GM19397 (cell line): Measurements from ENCODE around the gene RIC1.
"Not testable (repeated sequence)": the region's sequence is repeated elsewhere in the genome, so short reads cannot be mapped to it uniquely, and the experiment has no call there.

ENCODE experiments used
- ATAC-seq: cut with Tn5 transposase; IDR thresholded peaks from one replicate; pipeline ENCODE4 v1.9.1; 2021; ENCODE audit warnings: mild to moderate bottlenecking, moderate library complexity; ENCODE audit not compliant: unreplicated experiment

RIC1 gene

GRCh38 chr9:5783982-5784381 is 155.1 kb downstream of the RIC1 start:
- no peak for ATAC-seq

GRCh38 chr9:5784526-5785315 is 155.8 kb downstream of the RIC1 start:
- no peak for ATAC-seq

- ATAC-seq = no peak
These were observed 157.6 kb downstream of the RIC1 start for GRCh38 chr9:5786370-5787127.

GRCh38 chr9:5787220-5787619 is 158.3 kb downstream of the RIC1 start:
- no peak for ATAC-seq

GRCh38 chr9:5787759-5788302 is 158.9 kb downstream of the RIC1 start:
- no peak for ATAC-seq

- ATAC-seq = no peak
These were observed 160.6 kb downstream of the RIC1 start for GRCh38 chr9:5789489-5789888.

- no peak for ATAC-seq
These were observed 162.0 kb downstream of the RIC1 start for GRCh38 chr9:5790923-5791322.

- ATAC-seq = no peak
These were observed 163.0 kb downstream of the RIC1 start for GRCh38 chr9:5791870-5792269.

GRCh38 chr9:5793812-5794211 is 164.9 kb downstream of the RIC1 start:
- no peak for ATAC-seq

- no peak for ATAC-seq
These were observed 167.4 kb downstream of the RIC1 start for GRCh38 chr9:5796298-5796697.

GRCh38 chr9:5798581-5798980 is 169.7 kb downstream of the RIC1 start:
- no peak for ATAC-seq

GRCh38 chr9:5799314-5799713 is 170.4 kb downstream of the RIC1 start:
- no peak for ATAC-seq

- ATAC-seq = not testable (repeated sequence)
These were observed 171.5 kb downstream of the RIC1 start for GRCh38 chr9:5800378-5800777.

- no peak for ATAC-seq
These were observed 172.2 kb downstream of the RIC1 start for GRCh38 chr9:5800969-5801738.

- no peak for ATAC-seq
These were observed 172.8 kb downstream of the RIC1 start for GRCh38 chr9:5801739-5802113.

GRCh38 chr9:5805478-5805877 is 176.6 kb downstream of the RIC1 start:
- ATAC-seq = no peak

GRCh38 chr9:5811751-5812150 is 182.8 kb downstream of the RIC1 start:
- ATAC-seq = no peak

- no peak for ATAC-seq
These were observed 184.9 kb downstream of the RIC1 start for GRCh38 chr9:5813824-5814223.

GRCh38 chr9:5815461-5815860 is 186.6 kb downstream of the RIC1 start:
- no peak for ATAC-seq

- ATAC-seq = no peak
These were observed 189.0 kb downstream of the RIC1 start for GRCh38 chr9:5817862-5818261.

GRCh38 chr9:5818424-5819142 is 189.7 kb downstream of the RIC1 start:
- no peak for ATAC-seq
